HCT116 (cell line): Measurements from ENCODE around the gene CNTNAP2.

Source experiments
- ATF3 ChIP-seq: IDR thresholded peaks from 2 replicates; pipeline ENCODE4 v1.6.1; 2012
- CEBPB ChIP-seq: IDR thresholded peaks from 2 replicates; pipeline ENCODE4 v1.6.1; 2012; ENCODE audit warnings: low read depth
- CTCF ChIP-seq, 3 experiments: fragments of 200-600 bp in 1 of 3; sonication (generic) in 1 of 3; IDR thresholded peaks in 2 of 3; conservative IDR thresholded peaks in 1 of 3; 2 replicates each; pipeline ENCODE4 v1.5.1; 2012 to 2017; ENCODE audit warnings: low read depth in 2 of 3, low read length in 2 of 3, antibody characterized with exemption in 1 of 3, borderline replicate concordance in 1 of 3, control low read depth in 1 of 3, mild to moderate bottlenecking in 1 of 3, mixed read lengths in 1 of 3, mixed run types in 1 of 3, moderate library complexity in 1 of 3; ENCODE audit not compliant: insufficient read depth in 1 of 3
- EZH2 ChIP-seq: fragments of 200-600 bp; sonication (generic); IDR thresholded peaks from 2 replicates; pipeline ENCODE4 v1.6.1; 2017; ENCODE audit warnings: antibody characterized with exemption, mixed run types
- EZH2phosphoT487 ChIP-seq: fragments of 200-600 bp; IDR thresholded peaks from 2 replicates; pipeline ENCODE4 v1.6.1; 2018; ENCODE audit warnings: antibody characterized with exemption, borderline replicate concordance
- MAX ChIP-seq: IDR thresholded peaks from 2 replicates; pipeline ENCODE4 v1.6.1; 2012
- POLR2A ChIP-seq: IDR thresholded peaks from 2 replicates; pipeline ENCODE4 v1.7.0; 2011; ENCODE audit warnings: borderline replicate concordance; ENCODE audit not compliant: insufficient read depth, insufficient read length; ENCODE audit errors: extremely low read depth
- POLR2AphosphoS5 ChIP-seq: IDR thresholded peaks from 2 replicates; pipeline ENCODE4 v1.6.1; 2011; ENCODE audit warnings: mild to moderate bottlenecking, low read depth, low read length, moderate library complexity
- SP1 ChIP-seq: IDR thresholded peaks from 2 replicates; pipeline ENCODE4 v1.6.1; 2012; ENCODE audit warnings: low read depth
- SRF ChIP-seq: IDR thresholded peaks from 2 replicates; pipeline ENCODE4 v1.6.1; 2012; ENCODE audit warnings: low read depth
- YY1 ChIP-seq: IDR thresholded peaks from 2 replicates; pipeline ENCODE4 v1.6.1; 2011; ENCODE audit warnings: low read length, low read depth, moderate library complexity, mild to moderate bottlenecking; ENCODE audit not compliant: insufficient replicate concordance; ENCODE audit errors: extremely low read depth
- ZNF274 ChIP-seq: fragments of 200-500 bp; sonication (Bioruptor generic); IDR thresholded peaks from 2 replicates; pipeline ENCODE4 v1.6.1; 2014; ENCODE audit warnings: mild to moderate bottlenecking, low read depth, low read length, inconsistent platforms

- TF ChIP-seq CTCF (IDR thresholded peaks at IDR 0.05 in 2 of 3, conservative IDR thresholded peaks at IDR 0.05 in 1 of 3; ENCODE audit: borderline replicate concordance in 1 of 3, insufficient read depth in 1 of 3, low read depth in 2 of 3, low read length in 2 of 3): no peak
- no peak for TF ChIP-seq POLR2A
- no peak for TF ChIP-seq ATF3
- no peak for TF ChIP-seq SRF
- no peak for TF ChIP-seq ZNF274
- TF ChIP-seq EZH2: no peak
- TF ChIP-seq MAX: no peak
- no peak for TF ChIP-seq CEBPB
- no peak for TF ChIP-seq YY1
- TF ChIP-seq EZH2phosphoT487: no peak
- no peak for TF ChIP-seq POLR2AphosphoS5
- TF ChIP-seq SP1: no peak
Observed at GRCh38 chr7:148056406-148056805, 1939.8 kb downstream of the CNTNAP2 start.
